Endothelial cell of umbilical vein (primary cell): ENCODE results near the gene JPH2. TPM values are rescaled to one million over a fixed set of nuclear protein-coding genes. Genes with fewer than 3 reads are reported as not detected.

Source experiments
- BruUV-seq: library from RNA; stranded (reverse); fragments of 400-500 nt; replicated peaks from 2 replicates; lab custom pipeline; 2021; lab: Mats Ljungman, UMichigan
- CTCF ChIA-PET: fragments of 300-600, 350-600 bp; sonication (Branson Sonifier 250); formaldehyde crosslinking; loops from one replicate; lab custom pipeline; 2021; ENCODE audit warnings: antibody characterized with exemption, inconsistent platforms; lab: Charles Lee
- POLR2A ChIA-PET: fragments of 300-600, 350-600 bp; sonication (Branson Sonifier 250); formaldehyde crosslinking; loops from one replicate; lab custom pipeline; 2021; ENCODE audit warnings: antibody characterized with exemption, inconsistent platforms; lab: Charles Lee
- DNase-seq: peaks from one replicate; pipeline ENCODE4 v3.0.0-alpha.2; 2011; ENCODE audit warnings: low read depth, low spot score
- FAIRE-seq: peaks from 2 replicates; lab custom pipeline; 2011; peaks lifted over from hg19 to GRCh38; lab: Jason Lieb, UNC
- H2AFZ ChIP-seq: 2 replicates; pipeline ENCODE4 v1.6.0; 2012; ENCODE audit warnings: low read depth, low read length, control low read depth, inconsistent platforms
- H3K27ac ChIP-seq: 2 replicates; pipeline ENCODE4 v1.5.1; 2011; ENCODE audit warnings: low read depth, mild to moderate bottlenecking, control low read depth, low read length, moderate library complexity; ENCODE audit not compliant: insufficient read depth
- H3K27me3 ChIP-seq, 2 experiments: 2 replicates each; pipeline versions ENCODE4 v1.6.0 to v1.6.1; 2011; ENCODE audit warnings: low read length in 2 of 2, mixed read lengths in 1 of 2; ENCODE audit not compliant: control insufficient read depth in 2 of 2, insufficient read depth in 2 of 2
- H3K36me3 ChIP-seq, 2 experiments: 2 replicates in 1 of 2; 3 replicates in 1 of 2; pipeline ENCODE4 v1.5.1; 2011; ENCODE audit warnings: low read length in 2 of 2, mild to moderate bottlenecking in 1 of 2, moderate library complexity in 1 of 2; ENCODE audit not compliant: control insufficient read depth in 2 of 2, insufficient read depth in 2 of 2; ENCODE audit errors: extremely low read depth in 1 of 2
- H3K4me1 ChIP-seq: 3 replicates; pipeline ENCODE4 v1.5.1; 2011; ENCODE audit warnings: mild to moderate bottlenecking, low read length; ENCODE audit not compliant: control insufficient read depth, insufficient read depth; ENCODE audit errors: extremely low read depth
- H3K4me2 ChIP-seq: 2 replicates; pipeline ENCODE4 v1.6.1; 2011; ENCODE audit warnings: low read length, control low read depth, mixed read lengths; ENCODE audit not compliant: insufficient read depth
- H3K4me3 ChIP-seq, 3 experiments: fragments of 200-600 bp in 1 of 3; sonication (generic), shearing (Covaris generic) in 1 of 3; replicated peaks in 1 of 3; 2 replicates each; pipeline ENCODE4 v1.5.1; 2011 to 2016; ENCODE audit warnings: control low read depth in 3 of 3, low read length in 3 of 3, mild to moderate bottlenecking in 2 of 3, inconsistent platforms in 1 of 3, low read depth in 1 of 3, moderate library complexity in 1 of 3; ENCODE audit not compliant: insufficient read depth in 1 of 3
- H3K79me2 ChIP-seq: 2 replicates; pipeline ENCODE4 v1.6.0; 2012; ENCODE audit warnings: low read length, inconsistent platforms; ENCODE audit not compliant: control insufficient read depth, insufficient read depth
- H3K9ac ChIP-seq: replicated peaks from 2 replicates; pipeline ENCODE3; 2011; ENCODE audit warnings: low read length, control low read depth; ENCODE audit not compliant: insufficient read depth; ENCODE audit errors: extremely low read depth
- H3K9me1 ChIP-seq: replicated peaks from 3 replicates; pipeline ENCODE4 v1.6.0; 2011; ENCODE audit warnings: mild to moderate bottlenecking, low read length; ENCODE audit not compliant: control insufficient read depth, insufficient read depth; ENCODE audit errors: extremely low read depth
- H3K9me3 ChIP-seq: replicated peaks from 2 replicates; pipeline ENCODE4 v1.5.1; 2012; ENCODE audit warnings: low read length, inconsistent platforms; ENCODE audit not compliant: control insufficient read depth, insufficient read depth
- H4K20me1 ChIP-seq: replicated peaks from 2 replicates; pipeline ENCODE3; 2011; ENCODE audit warnings: mild to moderate bottlenecking, low read length; ENCODE audit not compliant: control insufficient read depth, insufficient read depth; ENCODE audit errors: extremely low read depth
- EZH2 ChIP-seq: IDR thresholded peaks from 2 replicates; pipeline ENCODE4 v1.6.1; 2012; ENCODE audit warnings: borderline replicate concordance, low read depth, mild to moderate bottlenecking, moderate library complexity, low read length, inconsistent platforms; ENCODE audit not compliant: severe bottlenecking
- FOS ChIP-seq: IDR thresholded peaks from 2 replicates; pipeline ENCODE4 v1.6.1; 2011; ENCODE audit warnings: mild to moderate bottlenecking, low read length, moderate library complexity, borderline replicate concordance; ENCODE audit not compliant: insufficient read depth
- GATA2 ChIP-seq: IDR thresholded peaks from 2 replicates; pipeline ENCODE4 v1.7.0; 2011; ENCODE audit warnings: low read depth, mild to moderate bottlenecking, moderate library complexity, mixed read lengths, low read length; ENCODE audit not compliant: insufficient read length, insufficient read depth
- JUN ChIP-seq: IDR thresholded peaks from 2 replicates; pipeline ENCODE4 v1.6.1; 2011; ENCODE audit warnings: borderline replicate concordance, low read depth; ENCODE audit not compliant: insufficient read length, insufficient read depth
- MYC ChIP-seq: IDR thresholded peaks from one replicate; pipeline ENCODE4 v1.6.1; 2011; ENCODE audit warnings: mild to moderate bottlenecking, low read depth, low read length
- POLR2A ChIP-seq: IDR thresholded peaks from 2 replicates; pipeline ENCODE4 v1.6.1; 2012; ENCODE audit warnings: low read depth, mild to moderate bottlenecking, control low read depth, low read length
- POLR2AphosphoS5 ChIP-seq: IDR thresholded peaks from 2 replicates; pipeline ENCODE4 v1.6.1; 2012; ENCODE audit warnings: low read depth, mild to moderate bottlenecking, control low read depth, low read length, moderate library complexity; ENCODE audit not compliant: insufficient read depth
- dilution Hi-C: fragments of 300-500 bp; cut with MboI; formaldehyde crosslinking; loops from one replicate; pipeline ENCODE4 v1.15.0; 2019; ENCODE audit warnings: low sequenced_read_pairs; ENCODE audit not compliant: extremely low pct_ligation_motif_present
- intact Hi-C: fragments of 100-400 bp; cut with micrococcal nuclease; formaldehyde crosslinking; loops from one replicate; pipeline ENCODE4 v1.10.0; 2022
- polyA plus RNA-seq, 4 experiments: library from polyadenylated mRNA; depleted of rRNA in 3 of 4; stranded (reverse) in 3 of 4; unstranded in 1 of 4; fragments of >200 nt; gene quantifications; 2 replicates each; pipeline versions ENCODE4 v1.2.1 to v1.2.3, GENCODE V29; 2011 to 2012; ENCODE audit warnings: missing spikeins in 1 of 4
- total RNA-seq: library from RNA; stranded (reverse); gene quantifications from 2 replicates; pipeline ENCODE4 v1.2.3, GENCODE V29; 2021
- TF ChIP-seq, protein P1 (sequence below), 2 donors: IDR thresholded peaks; 1 replicate in 1 of 2; 2 replicates in 1 of 2; pipeline ENCODE4 v1.5.1; 2011; ENCODE audit warnings: low read length in 2 of 2, mild to moderate bottlenecking in 2 of 2, moderate library complexity in 2 of 2, control low read depth in 1 of 2, inconsistent platforms in 1 of 2, low read depth in 1 of 2; ENCODE audit not compliant: insufficient read depth in 1 of 2; ENCODE audit errors: extremely low read depth in 1 of 2
- TF ChIP-seq, protein P2 (sequence below): IDR thresholded peaks from 2 replicates; pipeline ENCODE4 v1.6.1; 2011; ENCODE audit not compliant: insufficient read depth, insufficient read length

Gene JPH2
- total and polyA plus RNA-seq, 2 donors (not counting 3 experiments of a cell fraction or from before 2014, with no cell fraction given), result not detected

DNA sequence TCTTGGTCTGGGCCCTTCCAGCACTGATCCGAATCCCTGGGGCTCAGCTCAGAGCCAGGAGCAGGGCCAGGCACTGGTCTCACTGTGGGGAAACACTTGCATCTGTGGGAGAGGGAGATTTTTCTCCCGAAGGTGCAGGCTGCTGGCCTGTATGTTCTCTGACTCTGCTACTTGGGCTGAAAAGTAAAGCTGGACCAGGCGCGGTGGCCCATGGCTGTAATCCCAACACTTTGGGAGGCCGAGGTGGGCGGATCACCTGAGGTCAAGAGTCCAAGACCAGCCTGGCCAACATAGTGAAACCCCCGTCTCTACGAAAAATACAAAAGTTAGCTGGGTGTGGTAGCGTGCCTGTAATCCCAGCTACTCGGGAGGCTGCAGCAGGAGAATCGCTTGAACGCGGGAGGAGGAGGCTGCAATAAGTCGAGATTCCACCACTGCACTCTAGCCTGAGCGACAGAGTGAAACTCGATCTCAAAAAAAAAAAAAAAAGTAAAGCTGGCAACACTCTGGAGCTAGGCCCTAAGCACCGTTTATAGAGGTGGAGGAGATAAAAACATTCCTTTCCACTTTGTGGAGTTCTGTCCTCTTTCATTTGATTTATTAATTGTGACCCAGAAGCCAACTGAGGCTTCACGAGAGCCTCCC is 41.7 kb downstream of the JPH2 start:
- no peaks in the 10 kb centered on the region for H3K4me1 ChIP-seq
- no peak overlapping the region for H3K4me3 ChIP-seq
- DNase-seq (no peak), FAIRE-seq (no peak)
- BruUV-seq, result no TSS peak
- no peak overlapping the region for H3K4me2 ChIP-seq
- no peaks in the 10 kb centered on the region for H4K20me1 ChIP-seq
- no peaks in the 10 kb centered on the region for H3K9me1 ChIP-seq
- no peaks in the 10 kb centered on the region for H3K9me3 ChIP-seq
- ChIA-PET CTCF (interaction anchor here (0.6 to 1.4 kb wide), 2 partner anchors 10 to 447 kb away, joined by 3 to 4 read pairs; no protein-coding TSS in a partner anchor), POLR2A (no interaction called here)
- H3K9ac ChIP-seq, result no peak overlapping the region
- H3K27ac ChIP-seq, result no peak overlapping the region
- H3K79me2 ChIP-seq, result no peaks in the 10 kb centered on the region
- no peak for TF ChIP-seq FOS
- no peaks in the 10 kb centered on the region for H3K36me3 ChIP-seq
- dilution Hi-C loops, result no loop called here
- no peak overlapping the region for H2AFZ ChIP-seq
- H3K27me3 ChIP-seq, result no peaks in the 10 kb centered on the region
- intact Hi-C loops, result no loop called here

DNA sequence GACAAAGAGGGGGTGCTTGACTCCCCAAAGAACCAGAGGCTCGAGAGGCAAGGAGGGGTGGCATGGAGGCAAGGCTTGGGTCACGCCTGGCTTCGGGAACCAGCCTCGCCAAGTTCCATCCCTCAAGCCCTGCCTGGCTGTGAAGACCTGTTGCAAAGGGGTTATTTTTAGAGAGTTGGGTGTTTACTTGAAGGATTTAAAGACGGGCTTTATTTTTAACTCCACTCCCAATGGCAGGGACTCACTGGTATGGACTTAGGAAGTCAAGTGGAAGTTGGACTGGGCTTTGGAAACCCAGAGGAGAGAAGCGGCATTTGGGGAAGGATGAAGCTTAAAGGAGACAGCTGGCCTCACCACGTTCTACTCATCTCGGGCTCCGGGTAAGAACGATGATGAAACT is 43.1 kb downstream of the JPH2 start:
- POLR2A ChIA-PET, result no interaction called here
- H3K36me3 ChIP-seq, result no peaks in the 10 kb centered on the region
- no peak for TF ChIP-seq GATA2
- no peak for TF ChIP-seq POLR2AphosphoS5
- TF ChIP-seq JUN, result no peak
- TF ChIP-seq, protein P1, sequence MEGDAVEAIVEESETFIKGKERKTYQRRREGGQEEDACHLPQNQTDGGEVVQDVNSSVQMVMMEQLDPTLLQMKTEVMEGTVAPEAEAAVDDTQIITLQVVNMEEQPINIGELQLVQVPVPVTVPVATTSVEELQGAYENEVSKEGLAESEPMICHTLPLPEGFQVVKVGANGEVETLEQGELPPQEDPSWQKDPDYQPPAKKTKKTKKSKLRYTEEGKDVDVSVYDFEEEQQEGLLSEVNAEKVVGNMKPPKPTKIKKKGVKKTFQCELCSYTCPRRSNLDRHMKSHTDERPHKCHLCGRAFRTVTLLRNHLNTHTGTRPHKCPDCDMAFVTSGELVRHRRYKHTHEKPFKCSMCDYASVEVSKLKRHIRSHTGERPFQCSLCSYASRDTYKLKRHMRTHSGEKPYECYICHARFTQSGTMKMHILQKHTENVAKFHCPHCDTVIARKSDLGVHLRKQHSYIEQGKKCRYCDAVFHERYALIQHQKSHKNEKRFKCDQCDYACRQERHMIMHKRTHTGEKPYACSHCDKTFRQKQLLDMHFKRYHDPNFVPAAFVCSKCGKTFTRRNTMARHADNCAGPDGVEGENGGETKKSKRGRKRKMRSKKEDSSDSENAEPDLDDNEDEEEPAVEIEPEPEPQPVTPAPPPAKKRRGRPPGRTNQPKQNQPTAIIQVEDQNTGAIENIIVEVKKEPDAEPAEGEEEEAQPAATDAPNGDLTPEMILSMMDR (IDR thresholded peaks at IDR 0.05; ENCODE audit: extremely low read depth in 1 of 2, insufficient read depth in 1 of 2, low read depth in 1 of 2, low read length in 2 of 2), result no peak
- TF ChIP-seq, protein P2, sequence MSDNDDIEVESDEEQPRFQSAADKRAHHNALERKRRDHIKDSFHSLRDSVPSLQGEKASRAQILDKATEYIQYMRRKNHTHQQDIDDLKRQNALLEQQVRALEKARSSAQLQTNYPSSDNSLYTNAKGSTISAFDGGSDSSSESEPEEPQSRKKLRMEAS, result no peak
- no peak for TF ChIP-seq EZH2
- TF ChIP-seq POLR2A, result no peak
- no peak for TF ChIP-seq FOS
- no peak for TF ChIP-seq MYC
- BruUV-seq, result no TSS peak
- no peak overlapping the region for H3K4me2 ChIP-seq
- H3K4me3 ChIP-seq, result no peak overlapping the region
- H3K9ac ChIP-seq, result no peak overlapping the region
- no peak for FAIRE-seq
- H3K9me3 ChIP-seq, result no peaks in the 10 kb centered on the region
- H3K9me1 ChIP-seq, result no peaks in the 10 kb centered on the region
- no peaks in the 10 kb centered on the region for H4K20me1 ChIP-seq
- no peak overlapping the region for H2AFZ ChIP-seq
- DNase-seq, result no peak
- CTCF ChIA-PET, result interaction anchor here (1.2 to 1.4 kb wide), 2 partner anchors 27 to 46 kb away, joined by 3 to 4 read pairs; no protein-coding TSS in a partner anchor
- H3K27ac ChIP-seq, result no peak overlapping the region
- no peaks in the 10 kb centered on the region for H3K4me1 ChIP-seq
- H3K27me3 ChIP-seq, result peaks cover 0 to 4% of the 10 kb centered on the region in 2 experiments
- intact Hi-C loops, result no loop called here
- dilution Hi-C loops, result no loop called here
- no peaks in the 10 kb centered on the region for H3K79me2 ChIP-seq
